ENCODE data around the gene NABP1. TPM values are rescaled to one million over a fixed set of nuclear protein-coding genes. Genes with fewer than 3 reads are reported as not detected.

The NABP1 gene
- total RNA-seq, 6 experiments from 2014 or later = 5.2 to 28.2 (median 20.7) TPM

GRCh38 chr2:191701696-191702095 is 23.8 kb downstream of the NABP1 start:
- ATAC-seq = no peak
- TF ChIP-seq POLR2A (IDR thresholded peaks at IDR 0.05) = no peak
- TF ChIP-seq CTCF (IDR thresholded peaks at IDR 0.05) = no peak
- no peak for DNase-seq
- Histone ChIP-seq H3K27me3 (no peaks in the 10 kb centered on the region), H3K9me3 (no peaks in the 10 kb centered on the region), H3K4me1 (no peaks in the 10 kb centered on the region), H3K4me3 (no peak overlapping the region), H3K27ac (no peak overlapping the region), H3K36me3 (no peaks in the 10 kb centered on the region)
- 69% methylated on average over 2 of the region's 2 CpGs for WGBS (ENCODE audit: insufficient coverage, low coverage, low lambda C conversion rate, missing lambda C conversion rate)
- intact Hi-C loops (cut with DNase I) = no loop called here

- Histone ChIP-seq H3K4me3 (no peak overlapping the region), H3K27ac (no peak overlapping the region), H3K4me1 (no peaks in the 10 kb centered on the region), H3K9me3 (no peaks in the 10 kb centered on the region), H3K27me3 (no peaks in the 10 kb centered on the region), H3K36me3 (no peaks in the 10 kb centered on the region)
- WGBS (ENCODE audit: insufficient coverage, low coverage, low lambda C conversion rate, missing lambda C conversion rate) = 83% methylated on average over 6 of the region's 7 CpGs
- peak in 2 of 4 donors; percentile 59 to 63 for ATAC-seq
- DNase-seq = no peak
- intact Hi-C loops (cut with DNase I) = no loop called here
- TF ChIP-seq POLR2A (IDR thresholded peaks at IDR 0.05) (no peak), CTCF (IDR thresholded peaks at IDR 0.05) (no peak)
Measured at GRCh38 chr2:191703079-191703725, 25.3 kb downstream of the NABP1 start.

GRCh38 chr2:191705084-191705483 is 27.1 kb downstream of the NABP1 start:
- Histone ChIP-seq H3K4me3 (no peak overlapping the region), H3K9me3 (no peaks in the 10 kb centered on the region), H3K36me3 (no peaks in the 10 kb centered on the region), H3K4me1 (no peaks in the 10 kb centered on the region), H3K27ac (no peak overlapping the region), H3K27me3 (no peaks in the 10 kb centered on the region)
- 62% methylated on average over 3 of the region's 4 CpGs for WGBS (ENCODE audit: insufficient coverage, low coverage, low lambda C conversion rate, missing lambda C conversion rate)
- no peak for DNase-seq
- ATAC-seq = no peak
- TF ChIP-seq POLR2A (IDR thresholded peaks at IDR 0.05) = no peak
- TF ChIP-seq CTCF (IDR thresholded peaks at IDR 0.05) = no peak
- intact Hi-C loops (cut with DNase I) = no loop called here

GRCh38 chr2:191705701-191706100 is 27.8 kb downstream of the NABP1 start:
- H3K4me1 ChIP-seq = no peaks in the 10 kb centered on the region
- H3K36me3 ChIP-seq = no peaks in the 10 kb centered on the region
- H3K9me3 ChIP-seq = no peaks in the 10 kb centered on the region
- no peaks in the 10 kb centered on the region for H3K27me3 ChIP-seq
- 75% methylated on average over 1 of the region's 1 CpG for WGBS (ENCODE audit: insufficient coverage, low coverage, low lambda C conversion rate, missing lambda C conversion rate)
- ATAC-seq (no peak), DNase-seq (no peak)
- intact Hi-C loops (cut with DNase I) = no loop called here
- H3K27ac ChIP-seq = no peak overlapping the region
- no peak for TF ChIP-seq CTCF (IDR thresholded peaks at IDR 0.05)
- no peak for TF ChIP-seq POLR2A (IDR thresholded peaks at IDR 0.05)
- H3K4me3 ChIP-seq = no peak overlapping the region

Data from right lobe of liver (tissue), 6 donors.